ENCODE results near the gene TSPAN9.

TSPAN9 gene

DNA sequence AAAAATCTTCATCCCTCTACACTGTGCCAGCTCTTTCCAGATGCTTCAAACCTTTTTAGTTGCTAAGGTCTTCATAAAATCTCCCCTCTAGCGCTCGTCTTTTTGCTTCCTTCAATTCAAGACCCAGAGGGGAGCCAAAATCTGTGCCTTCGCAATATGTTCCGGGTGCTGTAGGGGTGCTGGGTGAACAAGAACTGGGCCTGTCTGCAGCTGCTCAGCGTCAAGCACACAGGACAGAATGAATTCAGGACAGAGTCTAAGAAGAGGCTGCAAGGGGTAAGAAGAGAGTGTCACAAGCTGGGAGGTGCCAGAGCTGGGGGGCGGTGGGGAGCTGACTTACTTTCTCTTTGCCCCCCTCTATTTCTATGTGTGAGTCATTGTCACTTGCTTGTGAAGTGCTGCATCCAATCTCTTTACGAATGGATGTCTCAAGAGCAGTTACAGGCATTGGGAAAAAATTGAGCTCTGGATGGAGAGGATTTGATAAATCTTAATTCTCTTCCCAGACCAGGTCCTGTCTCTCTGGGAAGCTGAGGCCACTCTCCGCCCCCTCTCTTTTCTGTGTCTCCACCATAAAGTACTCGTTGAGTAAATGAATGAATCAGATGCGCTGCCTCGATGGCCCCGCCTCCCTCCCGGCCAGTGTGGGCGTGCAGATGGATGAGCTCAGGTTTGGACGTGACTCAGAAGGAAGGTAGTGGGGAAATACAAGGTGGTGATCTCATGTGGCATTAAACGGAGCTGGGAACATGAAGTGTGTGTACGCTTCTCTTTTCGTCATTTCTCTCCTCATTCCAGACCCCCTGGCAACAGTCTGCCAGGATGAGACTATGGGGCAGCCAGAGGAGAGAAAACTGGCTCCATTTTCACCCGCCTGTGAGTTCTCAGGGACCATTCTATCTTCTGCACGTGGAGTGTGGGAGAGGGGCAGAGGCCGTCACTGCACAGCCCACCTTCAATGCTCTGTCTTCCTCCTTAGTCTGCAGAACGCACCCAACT lies 91.3 kb downstream of the TSPAN9 start:
- DNase-seq, result no peak

DNA sequence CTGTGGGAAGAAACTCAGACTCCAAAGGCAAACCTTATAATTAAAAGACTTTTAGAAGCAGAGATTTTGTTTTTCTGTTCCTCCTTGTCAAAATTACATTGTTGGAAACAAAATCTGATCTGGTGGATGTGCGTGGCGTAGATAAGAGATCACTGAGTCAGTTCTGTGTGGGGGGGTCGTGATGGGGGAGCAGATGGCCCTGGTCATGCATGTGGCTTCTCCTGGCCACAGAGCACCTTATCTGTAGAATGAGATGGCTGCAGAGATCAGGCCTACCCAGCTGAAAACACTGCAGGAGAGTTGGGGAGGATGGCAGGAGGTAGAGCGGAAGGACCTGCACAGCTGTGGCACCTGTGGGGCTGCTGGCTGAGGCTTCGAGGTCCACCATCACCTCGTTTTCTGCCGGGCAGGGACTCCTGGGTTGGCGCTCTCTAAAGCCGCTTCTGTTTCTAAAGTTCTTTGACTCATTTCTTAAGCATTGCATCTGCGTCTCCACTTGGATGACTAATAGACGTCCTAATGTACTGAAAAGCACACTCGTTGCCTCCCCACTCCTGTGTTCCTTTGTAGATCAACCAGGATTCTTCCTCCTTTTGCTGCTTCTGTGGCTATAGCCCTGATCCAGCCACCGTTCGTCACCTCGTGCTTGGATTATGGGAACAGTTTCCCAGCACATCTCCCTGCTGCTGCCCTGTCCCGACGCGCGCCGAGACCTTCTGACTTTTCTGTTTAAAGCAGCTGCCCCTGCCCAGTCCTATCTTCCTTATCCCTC lies 93.4 kb downstream of the TSPAN9 start:
- no peak for DNase-seq

DNA sequence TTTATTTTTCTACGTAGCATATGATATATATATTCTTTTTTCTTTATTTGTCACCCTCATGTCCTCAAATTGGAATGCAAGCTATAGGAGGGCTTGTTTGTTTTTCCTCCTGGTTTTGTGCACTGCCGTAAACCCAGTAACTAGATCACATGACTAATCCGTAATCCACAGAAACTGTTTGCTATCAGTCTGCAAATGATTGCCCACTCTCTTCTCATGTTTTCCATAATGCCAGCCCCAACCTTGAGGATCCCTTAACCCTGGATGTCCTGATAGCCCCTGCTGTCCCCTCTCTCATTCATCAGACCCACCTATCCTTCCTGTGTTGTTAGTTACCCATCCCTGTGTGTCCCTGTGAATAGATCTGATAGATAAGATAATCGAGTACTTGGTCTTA lies 94.0 kb downstream of the TSPAN9 start:
- DNase-seq, result no peak

DNA sequence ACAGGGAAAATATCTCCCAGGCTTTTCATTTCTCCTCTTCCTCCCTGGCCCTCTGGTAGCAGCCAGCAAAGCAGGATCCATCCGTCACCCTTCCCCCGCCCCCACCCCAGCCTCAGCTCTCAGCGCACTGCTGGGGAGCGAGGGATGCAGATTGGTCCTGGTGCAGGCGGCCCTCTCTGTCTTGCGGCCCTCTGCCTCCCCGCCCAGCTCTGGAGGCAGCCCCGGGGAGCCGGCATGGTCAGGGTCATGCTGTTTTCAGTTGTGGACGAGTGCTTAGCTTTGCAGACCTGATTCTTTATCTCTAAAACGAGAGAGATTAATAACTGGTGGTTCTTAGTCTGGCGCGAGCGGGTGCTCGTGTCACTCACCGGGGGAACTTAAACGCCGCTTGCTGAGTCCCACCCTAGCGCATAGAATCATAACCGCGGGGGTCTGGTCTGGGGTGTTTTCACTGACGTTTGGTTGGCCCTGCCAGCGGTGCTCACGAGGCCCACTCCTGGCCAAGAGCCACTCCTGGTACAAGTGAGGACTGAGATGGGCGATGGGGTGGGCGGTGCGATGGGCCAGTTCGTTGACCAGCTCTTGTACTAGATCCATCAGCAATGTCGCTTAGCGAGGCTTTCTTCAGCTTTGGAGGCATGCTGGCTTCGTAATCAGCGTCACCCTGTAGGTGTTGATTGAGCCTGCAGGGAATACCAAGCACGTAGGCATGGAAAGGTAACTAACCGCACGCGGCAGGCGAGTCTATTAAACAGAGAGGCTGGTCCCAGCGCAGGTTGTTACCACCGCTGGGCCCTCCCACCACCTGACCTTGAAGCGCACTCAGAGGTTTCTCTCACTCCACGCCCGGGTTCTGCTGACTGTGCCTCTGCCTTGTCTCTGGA lies 95.2 kb downstream of the TSPAN9 start:
- DNase-seq, result no peak

DNA sequence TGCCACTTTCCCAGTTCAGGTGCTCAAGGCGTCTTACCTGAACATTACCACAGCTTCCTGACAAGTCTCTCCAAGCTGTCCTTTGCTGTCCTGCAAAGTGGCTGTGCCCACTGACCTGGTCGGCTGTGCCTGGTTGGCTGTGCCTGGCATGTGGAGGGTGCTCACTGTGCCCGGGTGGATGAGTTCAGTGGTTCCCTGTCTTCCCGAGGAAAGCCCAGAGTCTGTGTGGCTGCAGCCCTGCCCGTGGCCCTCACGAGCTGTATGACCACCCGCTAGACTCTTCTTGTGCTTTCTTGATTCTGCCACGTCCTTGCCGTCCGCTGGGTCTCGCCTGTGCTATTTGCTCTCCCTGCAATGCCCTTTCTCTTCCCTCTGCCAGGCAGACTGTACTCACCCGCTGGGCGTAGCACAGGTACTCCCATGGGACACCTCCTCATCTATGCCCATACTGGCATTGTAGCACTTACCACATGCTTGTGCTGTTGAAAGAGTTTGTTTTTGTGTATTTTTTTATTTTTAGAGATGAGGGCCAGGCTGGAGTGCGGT lies 95.9 kb downstream of the TSPAN9 start:
- DNase-seq, result no peak

- DNase-seq, result no peak
These were observed 96.7 kb downstream of the TSPAN9 start for GRCh38 chr12:3173912-3174311.

DNA sequence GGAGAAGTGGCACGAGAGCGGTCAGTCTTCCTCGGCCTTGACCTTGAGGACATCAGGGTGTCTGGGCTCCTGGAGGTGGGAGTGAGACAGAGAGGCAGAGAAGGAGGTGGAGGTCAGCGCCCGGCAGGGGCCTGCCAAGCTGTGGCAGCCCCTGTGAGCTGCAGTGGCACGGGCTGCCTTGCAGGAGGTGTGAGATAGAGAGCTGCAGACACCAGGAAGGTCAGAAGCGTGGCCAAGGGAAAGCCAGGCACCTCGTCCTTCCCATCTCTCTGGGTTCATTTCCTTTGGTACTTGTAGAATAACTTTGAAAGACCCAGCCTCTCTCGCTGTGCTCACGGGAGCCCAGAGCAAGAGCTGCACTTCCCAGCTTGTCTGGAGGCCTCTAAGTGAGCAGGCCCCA lies 98.1 kb downstream of the TSPAN9 start:
- DNase-seq, result no peak

DNA sequence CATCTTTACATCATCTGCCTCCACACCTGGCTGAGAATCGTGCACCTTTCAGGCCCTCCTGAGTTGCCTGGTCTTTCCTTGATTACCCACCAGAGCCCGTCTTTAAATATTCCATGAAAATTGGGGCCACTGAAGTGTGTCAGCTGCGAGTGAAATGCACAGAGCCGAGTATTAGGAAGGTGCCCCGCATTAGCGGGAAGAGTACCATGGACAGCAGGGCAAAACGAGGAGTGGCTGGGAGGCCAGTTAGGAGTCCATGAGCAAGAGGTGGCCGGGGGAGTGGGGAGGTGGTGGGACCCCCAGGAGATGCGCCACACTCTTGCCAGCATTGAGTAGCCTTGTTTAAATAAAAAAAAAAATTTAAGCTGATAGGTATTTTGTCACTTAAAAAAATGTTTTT lies 99.6 kb downstream of the TSPAN9 start:
- DNase-seq, result no peak

DNA sequence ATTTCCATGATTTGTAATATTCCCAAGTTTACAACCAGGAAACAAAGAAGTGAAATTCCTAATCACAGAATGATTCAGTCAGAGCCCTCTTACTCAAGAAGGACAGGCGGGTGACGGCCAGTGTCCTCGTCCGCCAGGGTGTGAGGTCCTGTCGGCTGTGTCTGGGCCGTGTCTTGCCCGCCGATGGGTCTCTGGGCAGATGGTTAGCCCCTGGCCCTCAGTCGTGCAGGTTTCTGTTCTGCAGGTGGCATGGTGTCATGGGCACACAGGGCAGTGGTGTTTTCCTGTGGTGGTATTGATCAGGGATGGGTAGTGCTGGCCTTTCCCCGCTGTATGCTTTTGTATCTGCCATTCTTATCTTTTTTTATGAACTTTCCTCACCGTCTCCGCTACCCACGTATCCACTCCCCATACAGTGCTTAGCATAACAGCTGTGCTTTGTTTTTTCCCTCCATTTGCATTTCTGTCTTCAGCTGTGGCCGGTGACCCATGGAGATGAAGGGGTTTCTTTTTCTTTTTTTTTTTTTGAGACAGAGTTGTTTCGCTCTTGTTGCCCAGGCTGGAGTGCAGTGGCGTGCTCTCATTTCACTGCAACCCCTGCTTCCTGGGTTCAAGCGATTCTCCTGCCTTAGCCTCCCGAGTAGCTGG lies 100.7 kb downstream of the TSPAN9 start:
- no peak for DNase-seq

- DNase-seq, result no peak
These were observed 101.6 kb downstream of the TSPAN9 start for GRCh38 chr12:3178671-3179313.

DNA sequence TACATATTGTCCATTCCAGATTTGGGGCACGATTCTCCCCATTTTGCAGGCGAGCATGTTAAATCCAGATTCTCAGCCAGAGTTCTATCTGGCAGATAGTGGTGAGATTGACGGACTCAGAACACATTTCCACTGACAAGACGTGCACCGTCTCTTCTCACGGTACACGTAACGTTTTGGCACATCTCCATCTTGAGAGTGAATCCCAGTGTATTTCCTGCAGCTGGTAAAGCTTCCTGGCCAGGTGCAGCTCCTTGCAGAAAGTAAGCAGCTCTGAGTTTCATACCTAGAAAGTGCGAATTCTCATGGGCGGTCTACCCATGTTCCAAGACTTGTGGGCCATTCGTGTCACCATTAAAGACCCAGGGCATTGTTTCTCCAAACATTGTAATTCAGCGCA lies 102.6 kb downstream of the TSPAN9 start:
- no peak for DNase-seq

DNA sequence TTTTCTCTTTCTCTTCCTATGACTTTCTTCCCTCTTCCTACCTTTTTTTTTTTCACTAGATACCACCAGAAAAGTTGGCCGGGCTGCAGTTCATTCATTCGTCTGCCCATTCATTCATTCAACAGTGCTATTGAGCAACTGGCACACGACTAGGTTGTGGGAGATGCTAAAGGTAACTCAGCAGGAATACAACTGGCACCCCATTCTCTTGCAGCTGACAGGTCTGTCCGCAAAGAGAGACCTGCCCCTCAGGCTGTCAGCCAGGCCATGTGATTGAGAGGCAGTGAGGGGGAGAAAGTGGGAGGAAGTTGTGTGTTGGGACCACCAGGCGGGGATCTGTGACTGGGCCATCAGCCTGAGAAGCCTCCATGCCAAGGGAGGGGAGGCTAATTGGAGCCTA lies 105.2 kb downstream of the TSPAN9 start:
- DNase-seq, result no peak

DNA sequence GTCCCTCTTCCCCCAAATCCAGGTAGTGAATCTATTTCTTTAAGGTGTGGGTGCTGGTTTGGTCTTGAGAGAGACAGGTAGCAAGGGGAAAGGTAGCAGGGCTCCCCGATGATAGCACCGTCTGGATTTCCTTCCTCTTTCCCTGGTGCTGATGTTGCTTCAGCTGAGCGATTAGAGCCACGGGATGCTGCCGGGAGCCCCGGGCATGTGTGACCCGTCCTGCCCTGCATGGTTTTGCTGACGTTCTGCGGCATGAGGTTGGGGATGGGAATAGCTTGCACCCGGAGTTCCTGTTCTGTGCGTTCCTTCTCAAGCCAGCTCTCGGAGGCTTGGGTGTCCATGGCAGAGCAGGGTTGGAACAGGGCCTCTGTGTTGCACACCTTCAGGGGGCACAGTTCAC lies 107.3 kb downstream of the TSPAN9 start:
- no peak for DNase-seq

DNA sequence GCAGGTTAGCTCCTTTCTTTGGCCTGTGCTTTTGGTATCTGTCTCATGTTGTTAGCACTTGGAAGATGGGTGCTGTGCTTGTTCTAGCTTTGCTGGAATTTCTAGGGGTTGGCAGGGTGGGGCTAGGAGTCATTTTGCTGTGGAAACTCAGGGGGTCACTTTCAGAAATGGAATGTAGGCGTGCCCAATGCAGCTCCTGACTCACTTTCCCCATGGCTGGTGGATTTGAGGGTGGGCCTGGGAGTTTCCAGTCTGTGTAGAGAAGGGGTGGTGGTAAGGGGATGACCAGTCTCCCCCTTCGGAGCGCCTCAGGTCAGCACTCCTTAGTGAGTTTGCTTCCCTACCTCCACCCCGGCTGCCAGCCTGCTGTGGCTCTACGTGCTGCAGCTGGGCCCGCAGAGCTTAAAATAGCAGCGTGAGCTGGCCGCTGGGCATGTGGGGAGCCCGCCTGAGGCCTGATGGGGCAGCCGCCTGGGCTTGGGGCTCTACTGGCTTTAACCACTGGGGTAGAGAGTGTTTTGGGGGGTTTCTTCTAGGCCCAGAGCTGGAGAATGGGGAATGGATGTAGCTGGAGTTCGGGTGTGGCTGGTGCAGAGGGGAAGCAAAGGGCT lies 108.2 kb downstream of the TSPAN9 start:
- DNase-seq, result no peak

- no peak for DNase-seq
These were observed 109.5 kb downstream of the TSPAN9 start for GRCh38 chr12:3186546-3187215.

DNA sequence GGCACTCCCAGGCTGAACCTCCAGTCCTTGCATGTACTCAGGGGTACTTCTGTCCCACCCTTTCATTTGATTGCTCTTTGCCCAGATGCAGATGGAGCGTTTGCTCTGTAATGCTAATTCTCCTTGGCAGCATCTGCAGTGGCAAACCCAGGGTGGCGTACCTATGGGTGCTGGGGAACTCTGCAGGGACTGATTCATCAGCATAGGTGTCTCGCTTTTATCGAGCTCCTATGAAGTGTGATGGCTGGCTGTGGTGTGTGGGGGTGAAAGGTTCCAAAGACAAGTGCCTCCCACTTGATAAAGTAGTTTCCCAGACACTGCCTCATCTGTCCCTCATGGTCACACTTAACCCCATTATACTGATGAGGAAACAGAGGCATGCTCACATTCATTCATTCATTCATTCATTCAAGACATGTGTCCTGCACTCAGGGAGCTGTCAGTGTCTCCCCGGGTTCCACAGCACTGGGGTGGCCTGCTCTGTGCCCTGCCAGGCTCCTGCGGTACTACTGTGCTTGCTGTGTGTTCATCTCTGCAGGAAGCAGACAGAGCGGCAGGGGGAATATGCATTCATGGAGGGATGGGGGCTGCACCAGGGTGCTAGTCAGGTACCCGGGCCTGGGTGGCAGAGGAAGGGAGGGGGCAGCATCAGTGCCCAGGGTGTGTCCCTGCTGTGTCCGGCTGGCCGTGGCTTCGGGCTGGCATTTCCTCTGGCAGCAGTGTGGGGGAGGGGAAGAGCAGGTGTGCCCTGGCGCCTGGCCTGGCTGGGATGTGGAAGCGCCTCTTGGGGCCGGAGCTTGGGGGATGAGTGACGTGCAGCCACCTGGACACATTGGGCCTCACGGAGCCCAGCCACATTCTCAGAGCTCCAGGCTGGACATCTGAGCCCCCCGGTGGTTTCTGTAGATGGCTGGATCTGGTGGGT lies 110.9 kb downstream of the TSPAN9 start:
- DNase-seq, result no peak

- DNase-seq, result no peak
These were observed 112.1 kb downstream of the TSPAN9 start for GRCh38 chr12:3189282-3189681.

DNA sequence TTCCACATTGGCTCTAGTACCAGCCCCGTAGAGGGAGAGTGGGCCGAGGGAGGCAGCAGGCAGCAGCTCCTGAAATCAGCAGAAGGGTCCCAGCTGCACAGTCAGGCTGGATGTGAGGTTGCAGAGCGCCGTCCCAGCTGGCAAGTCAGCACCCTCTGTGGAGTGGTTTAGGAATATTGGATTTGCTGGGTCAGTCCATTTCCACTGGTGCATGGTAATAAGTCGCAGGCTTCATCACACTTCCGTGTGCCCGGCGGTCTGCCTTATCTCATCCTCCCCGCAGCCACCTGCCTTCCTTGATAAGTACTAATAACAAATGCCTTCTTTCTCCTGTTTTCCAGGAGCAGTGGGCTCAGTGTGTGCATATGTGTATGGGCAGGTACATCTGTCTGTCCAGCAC lies 112.9 kb downstream of the TSPAN9 start:
- no peak for DNase-seq

- no peak for DNase-seq
These were observed 114.3 kb downstream of the TSPAN9 start for GRCh38 chr12:3191450-3191849.

Measured in CD4-positive, alpha-beta T cell treated with Interferon alpha-2 for 1 hour (primary cell).